ENCODE data around the gene LPP. TPM values are rescaled to one million over a fixed set of nuclear protein-coding genes. Genes with fewer than 3 reads are reported as not detected.

The LPP gene
- total RNA-seq, 1 donor from 2014 or later, result 96.7 TPM

DNA sequence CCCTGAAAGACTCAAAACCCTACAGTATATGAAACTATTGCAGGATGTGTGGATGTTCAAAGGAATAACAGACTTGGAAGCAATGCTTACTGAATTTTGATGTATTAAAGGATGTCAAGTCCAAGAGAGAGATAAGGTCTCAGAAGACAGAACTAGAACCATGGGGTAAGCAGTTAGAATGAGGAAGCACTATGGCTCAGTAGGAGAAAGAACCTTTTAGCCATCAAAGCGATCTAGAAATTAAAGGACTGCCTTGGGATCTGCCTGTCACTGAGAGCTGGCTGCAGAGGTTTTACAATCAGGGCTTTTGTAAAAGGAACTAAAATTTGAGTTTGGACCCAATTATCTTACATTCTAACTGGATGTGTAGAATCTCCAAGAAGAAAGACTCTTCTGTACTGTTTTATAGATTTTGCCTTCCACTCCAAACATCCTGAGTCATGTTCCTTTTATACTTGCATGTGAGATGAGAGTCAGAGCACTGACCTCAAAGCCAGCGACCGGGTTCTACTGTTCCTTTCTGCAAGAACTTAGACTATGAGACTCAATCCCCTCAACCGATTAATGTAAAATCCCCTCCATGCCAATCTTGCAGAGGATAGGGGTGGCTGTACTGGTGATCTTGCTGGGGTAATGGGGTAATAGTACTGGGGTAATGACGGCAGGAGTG is 605.5 kb downstream of the LPP start:
- no peaks in the 10 kb centered on the region for H3K27me3 Mint-ChIP-seq
- no peak for DNase-seq (ENCODE audit: extremely low spot score, unreplicated experiment)
- no peak overlapping the region for H3K27ac Mint-ChIP-seq
- TF ChIP-seq, protein P1, sequence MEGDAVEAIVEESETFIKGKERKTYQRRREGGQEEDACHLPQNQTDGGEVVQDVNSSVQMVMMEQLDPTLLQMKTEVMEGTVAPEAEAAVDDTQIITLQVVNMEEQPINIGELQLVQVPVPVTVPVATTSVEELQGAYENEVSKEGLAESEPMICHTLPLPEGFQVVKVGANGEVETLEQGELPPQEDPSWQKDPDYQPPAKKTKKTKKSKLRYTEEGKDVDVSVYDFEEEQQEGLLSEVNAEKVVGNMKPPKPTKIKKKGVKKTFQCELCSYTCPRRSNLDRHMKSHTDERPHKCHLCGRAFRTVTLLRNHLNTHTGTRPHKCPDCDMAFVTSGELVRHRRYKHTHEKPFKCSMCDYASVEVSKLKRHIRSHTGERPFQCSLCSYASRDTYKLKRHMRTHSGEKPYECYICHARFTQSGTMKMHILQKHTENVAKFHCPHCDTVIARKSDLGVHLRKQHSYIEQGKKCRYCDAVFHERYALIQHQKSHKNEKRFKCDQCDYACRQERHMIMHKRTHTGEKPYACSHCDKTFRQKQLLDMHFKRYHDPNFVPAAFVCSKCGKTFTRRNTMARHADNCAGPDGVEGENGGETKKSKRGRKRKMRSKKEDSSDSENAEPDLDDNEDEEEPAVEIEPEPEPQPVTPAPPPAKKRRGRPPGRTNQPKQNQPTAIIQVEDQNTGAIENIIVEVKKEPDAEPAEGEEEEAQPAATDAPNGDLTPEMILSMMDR (conservative IDR thresholded peaks at IDR 0.05), result no peak
- no peak overlapping the region for H3K4me3 Mint-ChIP-seq
- peaks cover 6% of the 10 kb centered on the region for H3K36me3 Mint-ChIP-seq
- H3K9me3 Mint-ChIP-seq, result no peaks in the 10 kb centered on the region
- peaks cover 11% of the 10 kb centered on the region for H3K4me1 Mint-ChIP-seq (ENCODE audit: unreplicated experiment)

DNA sequence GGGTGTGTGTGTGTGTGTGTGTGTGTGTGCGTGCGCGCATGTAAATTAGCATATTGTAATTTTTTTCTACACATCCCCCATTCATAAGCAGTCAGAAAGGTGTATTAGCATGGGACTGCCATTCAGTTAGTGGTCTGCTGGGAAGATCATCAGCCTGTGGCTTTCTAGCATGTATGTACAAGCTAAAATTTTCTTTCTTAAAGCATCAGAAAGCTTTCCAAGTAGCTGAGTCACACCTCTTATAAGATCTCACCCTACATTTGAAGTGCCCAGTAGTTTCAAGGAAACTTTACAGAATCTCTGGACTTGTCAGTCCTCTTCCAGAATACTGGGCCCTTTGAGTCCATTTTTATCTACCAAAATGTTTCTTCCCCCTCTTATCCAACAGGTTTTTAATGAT is 606.5 kb downstream of the LPP start:
- Mint-ChIP-seq H3K27me3 (no peaks in the 10 kb centered on the region), H3K27ac (no peak overlapping the region), H3K36me3 (peaks cover 6% of the 10 kb centered on the region), H3K9me3 (no peaks in the 10 kb centered on the region), H3K4me1 (ENCODE audit: unreplicated experiment) (peaks cover 16% of the 10 kb centered on the region), H3K4me3 (no peak overlapping the region)
- TF ChIP-seq, protein P1 (conservative IDR thresholded peaks at IDR 0.05), result no peak
- no peak for DNase-seq (ENCODE audit: extremely low spot score, unreplicated experiment)

DNA sequence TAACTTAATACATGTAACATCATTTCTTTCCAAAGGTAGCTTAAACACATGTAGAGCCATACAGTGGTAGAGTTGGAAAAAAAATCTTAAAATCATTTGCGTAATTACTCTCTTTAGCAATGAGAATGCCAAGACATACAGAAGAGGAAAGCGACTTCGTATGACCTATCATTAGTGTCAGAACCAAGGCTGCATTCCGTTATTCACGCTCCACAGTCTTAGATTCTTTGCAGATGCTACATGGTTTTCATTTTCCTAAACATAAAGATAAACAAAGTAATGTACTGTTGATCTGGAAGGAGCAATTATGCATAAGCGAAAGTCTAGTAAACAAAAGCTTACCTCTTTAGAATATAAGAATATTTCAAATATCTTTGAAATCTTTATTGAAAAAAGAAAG is 607.5 kb downstream of the LPP start:
- H3K27me3 Mint-ChIP-seq, result no peaks in the 10 kb centered on the region
- H3K36me3 Mint-ChIP-seq, result peaks cover 3% of the 10 kb centered on the region
- H3K9me3 Mint-ChIP-seq, result no peaks in the 10 kb centered on the region
- TF ChIP-seq, protein P1 (conservative IDR thresholded peaks at IDR 0.05), result no peak
- no peak overlapping the region for H3K27ac Mint-ChIP-seq
- H3K4me1 Mint-ChIP-seq (ENCODE audit: unreplicated experiment), result peaks cover 16% of the 10 kb centered on the region
- DNase-seq (ENCODE audit: extremely low spot score, unreplicated experiment), result no peak
- H3K4me3 Mint-ChIP-seq, result no peak overlapping the region

DNA sequence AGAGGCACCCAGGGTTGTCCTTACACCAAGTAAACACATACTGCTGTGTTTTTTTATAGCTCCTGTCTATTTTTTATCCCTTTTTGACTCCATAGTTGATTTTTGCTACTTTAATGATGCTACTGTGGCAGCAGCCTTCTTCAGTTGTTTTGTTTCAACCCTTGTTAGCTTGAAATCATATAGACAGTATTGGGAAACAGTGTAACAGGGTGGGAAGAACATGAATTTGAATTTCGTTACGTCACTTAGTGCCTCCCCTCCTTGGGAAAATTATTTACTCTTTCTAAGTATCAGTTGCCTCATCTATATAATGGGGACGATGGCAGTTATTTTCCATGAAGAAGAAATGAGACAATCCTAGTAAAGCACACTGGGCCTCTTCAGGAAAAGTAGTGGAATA is 608.0 kb downstream of the LPP start:
- peaks cover 6% of the 10 kb centered on the region for H3K36me3 Mint-ChIP-seq
- TF ChIP-seq, protein P1 (conservative IDR thresholded peaks at IDR 0.05), result no peak
- H3K27ac Mint-ChIP-seq, result no peak overlapping the region
- no peaks in the 10 kb centered on the region for H3K27me3 Mint-ChIP-seq
- no peak for DNase-seq (ENCODE audit: extremely low spot score, unreplicated experiment)
- no peaks in the 10 kb centered on the region for H3K9me3 Mint-ChIP-seq
- peaks cover 16% of the 10 kb centered on the region for H3K4me1 Mint-ChIP-seq (ENCODE audit: unreplicated experiment)
- H3K4me3 Mint-ChIP-seq, result no peak overlapping the region

DNA sequence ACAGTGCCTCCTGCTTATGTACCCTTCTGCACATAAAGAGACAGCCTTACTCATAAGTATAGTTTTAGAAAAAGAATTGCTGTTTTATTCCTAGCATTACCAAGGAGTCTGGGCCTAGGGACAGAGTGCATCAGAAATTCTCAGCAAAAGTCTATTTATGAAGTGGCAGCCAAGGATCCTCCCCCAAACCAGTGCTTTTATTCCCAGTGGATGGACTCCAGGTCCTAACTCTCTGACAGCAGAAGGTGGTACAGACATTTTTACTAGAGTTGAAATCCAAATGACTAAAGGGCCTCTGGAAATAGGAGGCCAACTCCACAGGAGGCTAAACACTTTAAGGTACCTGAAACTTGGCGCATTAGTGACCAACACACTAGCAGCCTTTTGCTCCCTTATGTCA is 610.7 kb downstream of the LPP start:
- Mint-ChIP-seq H3K36me3 (peaks cover 6% of the 10 kb centered on the region), H3K9me3 (no peaks in the 10 kb centered on the region), H3K4me1 (ENCODE audit: unreplicated experiment) (peaks cover 22% of the 10 kb centered on the region), H3K4me3 (no peak overlapping the region), H3K27me3 (no peaks in the 10 kb centered on the region), H3K27ac (no peak overlapping the region)
- DNase-seq (ENCODE audit: extremely low spot score, unreplicated experiment), result no peak
- TF ChIP-seq, protein P1 (conservative IDR thresholded peaks at IDR 0.05), result no peak

Measured in type B pancreatic cell (in vitro differentiated cells).